Endothelial cell of umbilical vein (primary cell): Measurements from ENCODE around the gene KANK4.

Experiments used
- GATA2 ChIP-seq: IDR thresholded peaks from 2 replicates; pipeline ENCODE4 v1.7.0; 2011; ENCODE audit warnings: low read depth, mild to moderate bottlenecking, moderate library complexity, mixed read lengths, low read length; ENCODE audit not compliant: insufficient read length, insufficient read depth
- POLR2A ChIP-seq: IDR thresholded peaks from 2 replicates; pipeline ENCODE4 v1.6.1; 2012; ENCODE audit warnings: low read depth, mild to moderate bottlenecking, control low read depth, low read length
- POLR2AphosphoS5 ChIP-seq: IDR thresholded peaks from 2 replicates; pipeline ENCODE4 v1.6.1; 2012; ENCODE audit warnings: low read depth, mild to moderate bottlenecking, control low read depth, low read length, moderate library complexity; ENCODE audit not compliant: insufficient read depth
- TF ChIP-seq, protein P1 (sequence below), 2 donors: IDR thresholded peaks; 1 replicate in 1 of 2; 2 replicates in 1 of 2; pipeline ENCODE4 v1.5.1; 2011; ENCODE audit warnings: low read length in 2 of 2, mild to moderate bottlenecking in 2 of 2, moderate library complexity in 2 of 2, control low read depth in 1 of 2, inconsistent platforms in 1 of 2, low read depth in 1 of 2; ENCODE audit not compliant: insufficient read depth in 1 of 2; ENCODE audit errors: extremely low read depth in 1 of 2

DNA sequence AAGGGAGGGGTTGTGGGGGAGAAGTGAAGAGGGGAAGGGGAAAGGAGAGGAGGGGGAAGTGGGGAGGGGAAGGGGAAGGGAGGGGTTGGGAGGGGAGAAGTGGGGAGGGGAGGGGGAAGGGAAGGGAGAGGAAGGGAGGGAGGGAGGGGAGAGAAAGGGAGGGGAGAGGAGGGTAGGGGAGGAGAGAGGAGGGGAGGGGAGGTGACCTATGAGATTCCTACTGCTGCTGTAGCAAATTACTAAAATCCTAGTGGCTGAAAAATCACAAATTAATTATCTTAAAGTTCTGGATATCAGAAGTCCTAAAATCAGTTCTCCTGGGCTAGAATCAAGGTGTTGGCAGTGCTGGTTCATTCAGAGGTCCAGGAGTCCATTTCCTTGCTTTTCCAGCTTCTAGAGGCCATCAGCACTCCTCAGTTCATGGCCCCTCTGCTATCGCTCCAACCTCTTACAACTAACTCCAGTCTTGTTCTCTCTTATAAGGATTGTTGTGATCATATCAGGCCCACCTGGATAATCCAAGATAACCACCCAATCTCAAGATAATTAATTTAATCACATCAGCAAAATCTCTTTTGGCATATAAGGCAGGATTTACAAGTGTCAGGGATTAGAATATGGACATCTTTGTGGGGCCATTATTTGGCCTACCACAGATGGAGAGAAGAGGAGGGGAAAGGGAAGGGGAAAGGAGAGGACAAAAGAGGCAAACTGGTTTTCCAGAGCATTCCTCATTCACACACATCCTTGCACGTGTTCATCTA is 30.4 kb upstream of the KANK4 start:
- TF ChIP-seq, protein P1, sequence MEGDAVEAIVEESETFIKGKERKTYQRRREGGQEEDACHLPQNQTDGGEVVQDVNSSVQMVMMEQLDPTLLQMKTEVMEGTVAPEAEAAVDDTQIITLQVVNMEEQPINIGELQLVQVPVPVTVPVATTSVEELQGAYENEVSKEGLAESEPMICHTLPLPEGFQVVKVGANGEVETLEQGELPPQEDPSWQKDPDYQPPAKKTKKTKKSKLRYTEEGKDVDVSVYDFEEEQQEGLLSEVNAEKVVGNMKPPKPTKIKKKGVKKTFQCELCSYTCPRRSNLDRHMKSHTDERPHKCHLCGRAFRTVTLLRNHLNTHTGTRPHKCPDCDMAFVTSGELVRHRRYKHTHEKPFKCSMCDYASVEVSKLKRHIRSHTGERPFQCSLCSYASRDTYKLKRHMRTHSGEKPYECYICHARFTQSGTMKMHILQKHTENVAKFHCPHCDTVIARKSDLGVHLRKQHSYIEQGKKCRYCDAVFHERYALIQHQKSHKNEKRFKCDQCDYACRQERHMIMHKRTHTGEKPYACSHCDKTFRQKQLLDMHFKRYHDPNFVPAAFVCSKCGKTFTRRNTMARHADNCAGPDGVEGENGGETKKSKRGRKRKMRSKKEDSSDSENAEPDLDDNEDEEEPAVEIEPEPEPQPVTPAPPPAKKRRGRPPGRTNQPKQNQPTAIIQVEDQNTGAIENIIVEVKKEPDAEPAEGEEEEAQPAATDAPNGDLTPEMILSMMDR (IDR thresholded peaks at IDR 0.05; ENCODE audit: extremely low read depth in 1 of 2, insufficient read depth in 1 of 2, low read depth in 1 of 2, low read length in 2 of 2): no peak
- TF ChIP-seq POLR2AphosphoS5 (no peak), GATA2 (no peak), POLR2A (no peak)
